AG08395 (cell line): ENCODE measurements around the gene MAPK4.

Experiments used
- DNase-seq: peaks from one replicate; pipeline ENCODE4 v3.0.0; 2012; ENCODE audit warnings: mixed read lengths, low spot score

The MAPK4 gene

GRCh38 chr18:50720325-50720674 is 160.4 kb downstream of the MAPK4 start:
- no peak for DNase-seq

DNA sequence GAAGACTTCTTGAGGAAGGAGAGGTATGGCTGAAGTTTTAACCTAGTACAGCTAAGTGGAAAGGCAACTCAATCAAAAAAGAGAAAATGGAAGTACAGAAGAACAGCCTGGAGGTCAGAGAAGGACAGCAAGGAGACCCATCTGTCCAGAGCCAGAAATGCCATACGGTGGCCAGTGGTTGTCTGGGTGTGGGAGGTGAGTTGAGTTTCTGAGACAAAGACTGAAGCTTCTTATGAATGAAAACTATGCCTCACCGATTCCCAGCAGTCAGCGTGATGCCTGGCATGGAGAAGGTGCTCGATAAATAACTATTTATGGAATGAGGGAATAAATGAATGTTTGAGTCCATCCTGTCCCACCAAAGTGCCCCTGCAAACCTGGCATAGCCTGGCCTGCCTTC is 161.1 kb downstream of the MAPK4 start:
- DNase-seq, result no peak

- no peak for DNase-seq
Observed at GRCh38 chr18:50721451-50722120, 161.7 kb downstream of the MAPK4 start.

GRCh38 chr18:50722311-50722710 is 162.4 kb downstream of the MAPK4 start:
- no peak for DNase-seq

GRCh38 chr18:50724751-50725151 is 164.9 kb downstream of the MAPK4 start:
- DNase-seq, result no peak

DNA sequence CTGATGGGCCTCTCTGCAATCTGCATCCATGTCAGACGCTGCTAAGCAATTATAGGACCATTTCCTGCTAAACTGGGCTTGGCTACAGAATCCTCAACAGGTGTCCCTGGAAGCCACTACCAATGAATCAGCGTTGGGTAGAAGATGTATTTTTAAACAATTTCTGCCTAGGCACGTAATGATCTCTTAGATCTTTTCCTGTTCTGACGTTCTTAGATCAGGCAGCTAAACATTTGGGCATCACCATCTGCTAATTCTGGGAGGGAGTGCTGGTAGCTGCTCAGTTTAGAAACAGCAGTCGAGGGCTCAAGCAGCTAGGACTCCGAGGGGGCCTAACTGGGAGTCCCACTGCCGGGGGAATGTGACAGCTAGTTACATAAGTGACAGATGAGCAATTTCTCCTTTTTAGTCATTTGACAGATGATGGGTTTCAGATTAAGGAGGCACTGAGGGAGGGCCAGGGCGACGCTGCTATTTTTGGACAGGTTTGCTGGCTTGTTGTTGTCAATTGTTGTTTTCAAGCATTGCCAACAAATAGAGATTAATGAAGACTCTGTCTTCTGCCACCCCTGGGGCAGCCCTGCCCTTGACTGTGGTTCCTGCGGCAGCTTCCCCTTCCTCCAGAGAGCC is 167.2 kb downstream of the MAPK4 start:
- no peak for DNase-seq

DNA sequence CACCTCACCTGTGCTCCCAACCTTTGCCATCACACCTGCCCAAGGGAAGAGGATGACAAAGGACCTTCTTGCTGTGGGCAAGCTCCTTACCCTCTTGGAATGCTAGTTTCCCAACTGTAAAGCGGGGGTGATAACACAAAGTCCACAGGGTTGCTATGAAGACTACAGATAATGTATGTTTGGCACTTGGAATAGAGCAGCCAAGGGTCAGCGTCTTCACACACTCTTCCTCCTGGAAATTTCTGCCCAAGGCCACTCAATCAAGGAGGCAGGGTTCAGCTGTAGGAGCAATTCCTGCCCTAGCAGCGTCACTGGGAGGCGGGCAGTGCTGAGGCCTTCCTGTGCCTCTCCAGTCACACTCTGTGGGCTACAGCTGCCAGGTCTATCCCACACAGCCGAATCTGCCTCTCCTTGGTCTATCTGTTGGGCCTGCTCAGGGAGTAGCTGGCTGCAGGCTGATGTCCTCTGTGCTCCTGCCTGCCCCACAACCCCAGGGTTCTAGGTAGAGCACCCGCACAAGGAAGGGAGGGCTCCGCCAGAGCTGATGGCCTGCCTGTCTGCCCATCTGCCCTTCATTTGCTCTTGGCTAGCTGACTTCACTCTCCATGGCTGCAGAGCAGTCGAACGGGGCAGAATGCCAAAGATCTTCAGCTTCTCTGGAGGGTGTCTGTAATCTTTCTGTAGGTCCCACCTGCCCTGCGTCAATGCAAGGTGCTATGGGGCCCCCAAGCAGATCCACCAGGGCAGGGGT is 168.0 kb downstream of the MAPK4 start:
- no peak for DNase-seq

- no peak for DNase-seq
Observed at GRCh38 chr18:50729376-50729775, 169.5 kb downstream of the MAPK4 start.

DNA sequence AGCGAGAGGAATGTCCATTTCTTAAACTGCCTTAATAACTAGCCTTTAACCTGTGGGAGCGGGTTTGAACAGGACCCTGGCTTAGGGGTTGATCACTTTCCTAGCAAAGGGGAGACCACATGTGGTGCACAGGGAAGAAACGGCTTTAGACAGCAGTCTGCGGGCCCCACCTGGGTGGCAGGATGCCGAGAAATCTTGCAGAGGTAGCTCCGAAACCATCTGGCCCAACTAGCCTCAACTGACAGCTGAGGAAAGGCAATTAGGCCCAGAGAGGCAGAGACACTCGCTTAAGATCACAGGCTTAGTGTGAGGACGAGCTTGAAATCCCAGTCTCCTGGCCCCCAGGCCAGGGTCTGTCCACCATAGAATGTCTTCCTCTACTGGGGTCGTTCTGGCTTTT is 170.1 kb downstream of the MAPK4 start:
- DNase-seq, result no peak

DNA sequence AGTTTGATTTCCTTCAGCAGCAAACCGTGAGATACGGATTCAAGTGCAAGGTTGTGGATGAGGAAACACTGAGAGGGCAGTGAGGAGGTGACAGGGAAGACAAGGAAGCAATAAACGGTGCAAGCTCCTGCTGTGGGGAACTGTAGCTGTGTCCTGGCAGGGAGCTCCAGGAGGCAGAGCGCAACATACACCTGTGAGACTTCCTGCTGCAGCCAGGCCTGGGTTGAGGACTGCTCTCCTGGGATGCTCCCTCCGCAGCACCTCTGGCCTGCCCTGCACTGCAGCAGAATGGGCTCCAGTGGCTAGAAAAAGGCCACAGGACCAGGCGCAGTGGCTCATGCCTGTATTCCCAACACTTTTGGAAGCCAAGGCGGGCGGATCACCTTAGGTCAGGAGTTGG is 174.5 kb downstream of the MAPK4 start:
- DNase-seq, result no peak

- no peak for DNase-seq
Observed at GRCh38 chr18:50734886-50735285, 175.0 kb downstream of the MAPK4 start.

GRCh38 chr18:50737127-50737526 is 177.2 kb downstream of the MAPK4 start:
- DNase-seq, result no peak

DNA sequence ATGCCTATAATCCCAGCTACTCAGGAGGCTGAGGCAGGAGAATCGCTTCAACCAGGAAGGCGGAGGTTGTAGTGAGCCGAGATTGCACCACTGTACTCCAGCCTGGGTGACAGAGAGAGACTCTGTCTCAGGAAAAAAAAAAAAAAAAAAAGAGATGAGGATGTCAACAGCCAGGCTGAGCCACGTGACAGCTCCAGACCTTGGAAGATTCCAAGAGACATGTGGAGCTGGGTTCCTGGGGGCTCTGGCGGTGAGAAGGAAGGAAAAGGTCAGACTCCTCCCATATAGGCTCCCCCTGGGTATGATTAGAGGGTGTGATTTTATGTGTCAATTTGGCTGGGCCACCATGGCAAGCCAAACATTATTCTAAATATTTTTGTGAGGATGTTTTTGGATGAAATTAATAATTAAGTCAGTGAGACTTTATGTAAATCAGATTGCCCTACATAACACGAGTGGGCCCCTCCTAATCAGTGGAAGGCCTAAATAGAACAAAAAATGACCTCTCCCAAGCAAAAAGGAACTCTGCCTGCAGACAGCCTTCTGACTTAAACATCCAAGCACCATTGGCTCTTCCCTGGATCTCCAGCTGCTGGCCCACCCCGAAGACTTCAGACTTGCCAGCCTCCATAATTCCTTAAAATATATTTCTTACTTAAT is 178.3 kb downstream of the MAPK4 start:
- no peak for DNase-seq

DNA sequence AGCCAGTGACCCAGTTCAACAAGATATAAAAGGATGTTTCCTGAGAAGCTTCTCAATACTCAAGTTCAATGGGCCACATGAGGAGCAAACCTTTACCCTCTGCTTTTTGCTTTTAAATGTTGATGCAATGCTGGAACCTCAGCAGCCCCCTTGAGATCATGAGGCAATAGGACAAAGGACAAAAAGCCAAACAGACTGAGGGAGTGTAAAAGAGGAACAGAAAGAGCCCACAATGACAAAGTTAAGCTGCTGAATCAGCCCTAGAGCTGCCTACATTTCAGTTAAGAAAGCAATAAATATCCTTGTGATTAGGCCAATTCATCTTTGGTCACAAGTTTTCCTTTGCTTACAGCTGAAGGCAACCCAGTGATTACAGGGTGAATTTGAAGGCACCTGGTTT is 183.1 kb downstream of the MAPK4 start:
- no peak for DNase-seq

DNA sequence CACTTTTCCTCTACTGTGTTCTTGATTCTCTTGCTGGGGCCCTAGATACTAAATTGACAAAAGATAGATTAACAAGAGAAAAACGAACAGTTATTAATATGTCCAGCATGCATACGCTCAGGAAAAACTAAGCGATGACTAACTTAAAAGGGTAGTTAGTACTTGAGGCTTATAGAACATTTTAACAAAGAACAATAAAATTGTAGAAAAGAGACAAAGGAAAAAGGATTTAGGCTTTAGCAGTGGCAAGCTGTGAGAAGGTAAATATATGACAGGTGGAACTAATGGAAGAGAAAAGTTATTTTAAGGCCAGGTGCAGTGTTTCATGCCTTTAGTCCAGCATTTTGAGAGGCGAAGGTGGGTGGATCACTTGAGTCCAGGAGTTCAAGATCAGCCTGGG is 184.4 kb downstream of the MAPK4 start:
- DNase-seq, result no peak

DNA sequence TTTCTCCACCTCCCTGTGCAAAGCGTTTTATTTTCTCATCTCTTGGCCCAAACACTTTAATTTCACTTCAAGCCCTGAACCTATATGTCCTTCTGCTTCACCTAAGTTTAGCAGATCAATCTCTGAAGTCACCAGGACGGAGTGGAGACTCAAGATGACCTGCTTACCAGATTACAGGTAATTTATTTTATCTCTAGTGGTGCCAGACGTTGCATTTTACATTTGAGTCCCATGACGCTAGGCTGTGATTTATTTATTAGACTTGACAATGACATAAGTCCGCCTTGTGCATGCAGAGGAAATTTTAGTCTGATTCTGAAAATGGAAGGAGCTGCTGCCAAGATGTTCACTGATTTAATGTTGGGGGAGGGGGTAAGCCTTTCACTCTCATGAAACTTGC is 186.1 kb downstream of the MAPK4 start:
- no peak for DNase-seq

GRCh38 chr18:50747849-50748242 is 188.0 kb downstream of the MAPK4 start:
- no peak for DNase-seq

GRCh38 chr18:50748243-50749229 is 188.6 kb downstream of the MAPK4 start:
- DNase-seq, result no peak

DNA sequence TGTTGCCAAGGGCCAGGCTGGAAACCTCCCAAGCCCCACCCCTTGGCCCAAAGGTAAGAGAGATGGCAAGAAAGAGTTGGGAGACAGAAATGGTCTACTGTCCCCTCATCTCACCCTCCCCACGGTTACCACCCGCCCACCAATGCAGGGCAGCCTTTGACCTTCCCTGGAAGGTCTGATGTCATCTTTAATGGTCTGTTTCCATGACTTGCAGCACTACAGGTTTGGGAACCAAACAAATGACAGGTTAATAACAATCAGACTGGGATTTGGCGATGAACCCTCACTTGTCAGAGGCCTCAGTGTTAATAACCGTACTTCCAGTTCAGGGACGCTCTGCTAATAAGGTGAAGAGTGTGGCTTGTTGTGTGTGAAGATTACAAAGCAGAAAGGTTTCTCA is 189.5 kb downstream of the MAPK4 start:
- DNase-seq, result no peak

GRCh38 chr18:50749945-50750344 is 190.1 kb downstream of the MAPK4 start:
- no peak for DNase-seq

GRCh38 chr18:50750546-50750945 is 190.7 kb downstream of the MAPK4 start:
- no peak for DNase-seq

DNA sequence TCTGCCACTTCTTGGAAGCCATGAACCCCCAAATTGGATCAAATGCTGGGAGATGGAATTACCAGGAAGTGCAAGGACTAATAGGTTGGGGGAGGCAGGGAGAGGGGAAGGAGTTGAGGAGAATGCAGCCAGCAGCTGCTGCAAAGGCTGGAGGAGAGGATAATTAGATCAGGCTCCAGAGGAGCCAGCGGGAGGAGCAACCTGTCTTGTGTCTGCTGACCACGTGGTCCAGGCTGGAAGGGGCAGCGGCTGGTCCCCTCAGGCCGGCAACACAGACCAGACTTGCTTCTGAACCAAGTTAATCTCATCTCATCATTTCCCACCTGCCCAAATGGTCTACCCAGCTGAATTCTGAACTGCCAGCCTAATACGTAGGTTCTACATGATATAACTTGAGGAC is 191.6 kb downstream of the MAPK4 start:
- no peak for DNase-seq
